GM19397 (cell line): Measurements from ENCODE around the gene SNTG2.
"Not testable (repeated sequence)": the region's sequence is repeated elsewhere in the genome, so short reads cannot be mapped to it uniquely, and the experiment has no call there.

Experiments
- ATAC-seq: cut with Tn5 transposase; IDR thresholded peaks from one replicate; pipeline ENCODE4 v1.9.1; 2021; ENCODE audit warnings: mild to moderate bottlenecking, moderate library complexity; ENCODE audit not compliant: unreplicated experiment

SNTG2 gene

GRCh38 chr2:1088940-1089339, 138.3 kb downstream of the SNTG2 start:
- no peak for ATAC-seq

- ATAC-seq = no peak
These were observed 141.4 kb downstream of the SNTG2 start for GRCh38 chr2:1091895-1092585.

GRCh38 chr2:1093668-1094067, 143.0 kb downstream of the SNTG2 start:
- ATAC-seq = not testable (repeated sequence)

- ATAC-seq = no peak
These were observed 146.5 kb downstream of the SNTG2 start for GRCh38 chr2:1097101-1097500.

GRCh38 chr2:1099418-1099817, 148.8 kb downstream of the SNTG2 start:
- no peak for ATAC-seq

GRCh38 chr2:1101011-1101782, 150.5 kb downstream of the SNTG2 start:
- ATAC-seq = no peak

- ATAC-seq = no peak
These were observed 151.4 kb downstream of the SNTG2 start for GRCh38 chr2:1101982-1102590.

- ATAC-seq = no peak
These were observed 153.7 kb downstream of the SNTG2 start for GRCh38 chr2:1104364-1104763.

- ATAC-seq = not testable (repeated sequence)
These were observed 155.7 kb downstream of the SNTG2 start for GRCh38 chr2:1106344-1106743.

GRCh38 chr2:1115843-1116539, 165.3 kb downstream of the SNTG2 start:
- ATAC-seq = no peak

- no peak for ATAC-seq
These were observed 166.9 kb downstream of the SNTG2 start for GRCh38 chr2:1117569-1117968.

GRCh38 chr2:1125217-1125616, 174.6 kb downstream of the SNTG2 start:
- no peak for ATAC-seq

GRCh38 chr2:1125633-1126370, 175.2 kb downstream of the SNTG2 start:
- no peak for ATAC-seq

- ATAC-seq = no peak
These were observed 179.3 kb downstream of the SNTG2 start for GRCh38 chr2:1129982-1130381.

- no peak for ATAC-seq
These were observed 180.3 kb downstream of the SNTG2 start for GRCh38 chr2:1130922-1131321.

- ATAC-seq = no peak
These were observed 181.8 kb downstream of the SNTG2 start for GRCh38 chr2:1132328-1132969.

- not testable (repeated sequence) for ATAC-seq
These were observed 183.2 kb downstream of the SNTG2 start for GRCh38 chr2:1133896-1134295.

- ATAC-seq = no peak
These were observed 184.0 kb downstream of the SNTG2 start for GRCh38 chr2:1134629-1135028.

GRCh38 chr2:1136067-1136466, 185.4 kb downstream of the SNTG2 start:
- no peak for ATAC-seq

GRCh38 chr2:1136846-1137245, 186.2 kb downstream of the SNTG2 start:
- ATAC-seq = no peak
